ENCODE results near the gene CD63. TPM values are rescaled to one million over a fixed set of nuclear protein-coding genes. Genes with fewer than 3 reads are reported as not detected.

The CD63 gene
- polyA plus RNA-seq, 1 experiment, result 1,955 TPM

GRCh38 chr12:55732288-55732687 lies 3.5 kb upstream of the CD63 start:
- H3K9me3 ChIP-seq (ENCODE audit: control insufficient read depth, insufficient read depth, low read length), result no peaks in the 10 kb centered on the region; the same call in 1 of the 2 replicates
- H3K4me3 ChIP-seq (ENCODE audit: low read depth, low read length), result no peak overlapping the region
- no peaks in the 10 kb centered on the region for H3K27me3 ChIP-seq (ENCODE audit: control insufficient read depth, insufficient read depth, low read length)
- CTCF ChIA-PET, result no interaction called here
- H3K27ac ChIP-seq (ENCODE audit: low read depth, low read length), result no peak overlapping the region
- DNase-seq (ENCODE audit: low read depth, low spot score), result no peak
- no peak for TF ChIP-seq CTCF (IDR thresholded peaks at IDR 0.05; ENCODE audit: low read depth, low read length)
- POLR2A ChIA-PET, result no interaction called here

DNA sequence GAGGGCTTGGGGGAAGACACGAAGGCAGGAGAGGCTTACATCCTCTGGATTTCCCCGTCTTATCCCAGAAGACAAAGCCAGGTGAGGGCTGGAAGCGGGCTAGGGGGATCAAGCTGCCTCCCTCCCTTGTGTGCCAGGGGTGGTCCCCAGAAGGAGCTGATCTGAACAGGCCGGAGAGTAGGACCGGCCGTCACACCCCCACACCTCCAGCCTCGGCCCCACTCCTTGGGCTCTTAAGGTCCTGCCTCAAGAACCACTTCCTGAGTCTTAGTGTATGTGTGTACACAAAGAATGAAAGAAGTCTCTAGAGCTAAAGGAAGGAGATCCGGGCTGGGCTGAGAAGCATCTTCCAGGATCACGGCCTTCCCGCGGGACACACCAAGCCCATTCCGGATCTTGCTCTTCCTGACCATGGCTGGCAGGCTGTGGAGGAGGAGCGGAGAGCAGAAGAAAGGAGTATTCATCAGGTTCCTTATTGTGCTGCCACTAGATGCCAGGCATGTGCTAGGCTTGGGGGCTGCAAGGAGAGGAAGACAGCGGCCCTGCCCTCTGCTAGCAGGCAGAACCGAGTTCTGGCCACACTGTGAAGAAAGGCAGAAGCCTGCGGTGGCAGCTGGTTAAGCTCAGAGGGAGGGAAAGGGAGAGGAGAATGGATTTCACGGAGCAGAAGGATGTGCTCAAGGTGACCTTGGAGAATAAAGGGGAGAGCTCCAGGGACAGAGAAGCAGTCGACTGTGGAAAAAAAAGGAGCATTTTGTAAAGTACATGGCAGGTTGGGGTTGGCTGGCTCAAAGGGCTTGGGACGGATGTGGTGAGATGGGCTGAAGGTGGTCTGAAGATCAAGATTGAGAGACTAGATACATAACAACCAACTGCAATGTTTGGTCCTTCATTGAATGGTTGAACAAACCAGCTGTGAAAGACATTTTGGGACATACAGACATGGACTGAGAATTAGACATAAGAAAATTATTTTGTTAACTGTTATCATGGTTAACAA lies 1.3 kb upstream of the CD63 start:
- no peak for DNase-seq (ENCODE audit: low read depth, low spot score)
- POLR2A ChIA-PET, result interaction anchor here (0.6 to 1.9 kb wide), 12 partner anchors 8 to 374 kb away, joined by 3 to 20 read pairs (median 4); partner anchors contain the start of genes BLOC1S1, DNAJC14, ORMDL2 and PA2G4
- no peak for TF ChIP-seq CTCF (IDR thresholded peaks at IDR 0.05; ENCODE audit: low read depth, low read length)
- peak overlapping the region; percentile 100 for H3K27ac ChIP-seq (ENCODE audit: low read depth, low read length)
- no peaks in the 10 kb centered on the region; the same call in 1 of the 2 replicates for H3K9me3 ChIP-seq (ENCODE audit: control insufficient read depth, insufficient read depth, low read length)
- H3K4me3 ChIP-seq (ENCODE audit: low read depth, low read length), result peak overlapping the region; percentile 99
- CTCF ChIA-PET, result interaction anchor here (0.8 to 2.3 kb wide), 7 partner anchors 8 to 541 kb away, joined by 3 to 34 read pairs (median 4); partner anchors contain the start of gene RDH5
- H3K27me3 ChIP-seq (ENCODE audit: control insufficient read depth, insufficient read depth, low read length), result no peaks in the 10 kb centered on the region

- Histone ChIP-seq H3K27ac (ENCODE audit: low read depth, low read length) (peak overlapping the region; percentile 92), H3K27me3 (ENCODE audit: control insufficient read depth, insufficient read depth, low read length) (no peaks in the 10 kb centered on the region), H3K9me3 (ENCODE audit: control insufficient read depth, insufficient read depth, low read length) (no peaks in the 10 kb centered on the region; the same call in 1 of the 2 replicates), H3K4me3 (ENCODE audit: low read depth, low read length) (peak overlapping the region; percentile 99)
- DNase-seq (ENCODE audit: low read depth, low spot score), result no peak
- ChIA-PET CTCF (interaction anchor here (1.7 to 2.3 kb wide), 2 partner anchors 8 to 10 kb away, joined by 5 to 34 read pairs; partner anchors contain the start of gene RDH5), POLR2A (interaction anchor here (1.3 to 1.8 kb wide), 4 partner anchors 10 to 246 kb away, joined by 4 to 20 read pairs (median 12); partner anchors contain the start of genes BLOC1S1 and RAB5B)
- TF ChIP-seq CTCF (IDR thresholded peaks at IDR 0.05; ENCODE audit: low read depth, low read length), result no peak
Measured at GRCh38 chr12:55728186-55728938, 447 bp downstream of the CD63 start.

DNA sequence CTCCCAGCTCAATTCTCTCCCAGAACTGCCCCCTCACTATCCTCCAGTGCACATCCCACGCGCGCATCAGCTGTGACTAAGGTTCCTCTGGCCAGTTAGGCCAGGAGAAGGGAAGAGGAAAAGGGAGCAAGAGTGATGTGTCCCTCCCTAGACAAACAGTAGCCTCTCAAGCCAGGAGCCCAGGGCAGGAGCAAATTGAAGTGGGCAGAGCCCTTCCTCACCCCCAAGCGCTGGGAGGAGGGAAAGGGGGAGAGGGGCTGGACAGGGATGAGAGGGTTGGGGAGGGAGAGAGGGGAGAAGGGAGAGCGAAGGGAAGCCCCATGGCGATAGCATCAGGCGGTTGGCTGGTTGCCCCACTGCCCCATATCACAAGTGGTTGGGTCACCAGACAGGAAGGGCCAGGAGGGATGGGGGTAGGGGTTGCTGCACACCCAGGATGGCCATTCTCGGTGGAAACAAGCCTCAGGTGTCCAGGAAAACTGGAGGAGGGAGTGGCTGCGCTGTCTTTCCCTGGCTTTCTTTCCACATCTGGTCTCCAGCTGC lies 1.1 kb downstream of the CD63 start:
- ChIA-PET CTCF (interaction anchor here (0.6 kb wide), 1 partner anchor 69 kb away, joined by 3 read pairs; no protein-coding TSS in a partner anchor), POLR2A (no interaction called here)
- no peaks in the 10 kb centered on the region; the same call in 1 of the 2 replicates for H3K9me3 ChIP-seq (ENCODE audit: control insufficient read depth, insufficient read depth, low read length)
- TF ChIP-seq CTCF (IDR thresholded peaks at IDR 0.05; ENCODE audit: low read depth, low read length), result no peak
- H3K27me3 ChIP-seq (ENCODE audit: control insufficient read depth, insufficient read depth, low read length), result no peaks in the 10 kb centered on the region
- peak overlapping the region; percentile 99 for H3K4me3 ChIP-seq (ENCODE audit: low read depth, low read length)
- DNase-seq (ENCODE audit: low read depth, low spot score), result no peak
- peak overlapping the region; percentile 92 for H3K27ac ChIP-seq (ENCODE audit: low read depth, low read length)

Measured in AG04450 (cell line).